ENCODE measurements around the gene ADGRG2. TPM values are rescaled to one million over a fixed set of nuclear protein-coding genes. Genes with fewer than 3 reads are reported as not detected.

The ADGRG2 gene
- total RNA-seq, 4 donors from 2014 or later, result 0.83 to 2.7 (median 2.1) TPM

- intact Hi-C loops (cut with DNase I), result no loop called here
- TF ChIP-seq EP300 (IDR thresholded peaks at IDR 0.05) (no peak), POLR2A (IDR thresholded peaks at IDR 0.05; ENCODE audit: low read depth) (no peak), POLR2AphosphoS5 (IDR thresholded peaks at IDR 0.05) (no peak), CTCF (IDR thresholded peaks at IDR 0.05) (no peak)
- DNase-seq (ENCODE audit: extremely low spot score), result no peak
- no peaks in the 10 kb centered on the region for H3K9me3 ChIP-seq
- no peaks in the 10 kb centered on the region for H3K36me3 ChIP-seq
- no peaks in the 10 kb centered on the region for H3K27me3 ChIP-seq
- H3K4me3 ChIP-seq, result no peak overlapping the region
- no peak overlapping the region for H3K27ac ChIP-seq (replicated peaks in 1 of 4)
- H3K4me1 ChIP-seq, result no peaks in the 10 kb centered on the region
- 77% methylated on average over 2 of the region's 2 CpGs for WGBS
Observed at GRCh38 chrX:19152762-19153161, 30.5 kb upstream of the ADGRG2 start.

GRCh38 chrX:19137067-19137466 lies 14.8 kb upstream of the ADGRG2 start:
- no peak for TF ChIP-seq EP300 (IDR thresholded peaks at IDR 0.05)
- no peak for TF ChIP-seq POLR2AphosphoS5 (IDR thresholded peaks at IDR 0.05)
- no peak for TF ChIP-seq POLR2A (IDR thresholded peaks at IDR 0.05; ENCODE audit: low read depth)
- TF ChIP-seq CTCF (IDR thresholded peaks at IDR 0.05), result no peak
- H3K4me1 ChIP-seq, result no peaks in the 10 kb centered on the region
- 34% methylated on average over 2 of the region's 2 CpGs for WGBS
- DNase-seq (ENCODE audit: extremely low spot score), result no peak
- H3K9me3 ChIP-seq, result no peaks in the 10 kb centered on the region
- H3K27me3 ChIP-seq, result no peaks in the 10 kb centered on the region
- intact Hi-C loops (cut with DNase I), result no loop called here
- no peak overlapping the region for H3K4me3 ChIP-seq
- no peak overlapping the region for H3K27ac ChIP-seq (replicated peaks in 1 of 4)
- no peaks in the 10 kb centered on the region for H3K36me3 ChIP-seq

- no peak for TF ChIP-seq POLR2A (IDR thresholded peaks at IDR 0.05; ENCODE audit: low read depth)
- TF ChIP-seq POLR2AphosphoS5 (IDR thresholded peaks at IDR 0.05), result no peak
- TF ChIP-seq EP300 (IDR thresholded peaks at IDR 0.05), result no peak
- 70% methylated on average over 5 of the region's 5 CpGs for WGBS
- H3K36me3 ChIP-seq, result no peaks in the 10 kb centered on the region
- DNase-seq (ENCODE audit: extremely low spot score), result no peak
- H3K4me3 ChIP-seq, result no peak overlapping the region
- no peaks in the 10 kb centered on the region for H3K4me1 ChIP-seq
- intact Hi-C loops (cut with DNase I), result no loop called here
- no peaks in the 10 kb centered on the region for H3K27me3 ChIP-seq
- H3K9me3 ChIP-seq, result no peaks in the 10 kb centered on the region
- no peak overlapping the region for H3K27ac ChIP-seq (replicated peaks in 1 of 4)
Observed at GRCh38 chrX:19133784-19134183, 11.5 kb upstream of the ADGRG2 start.

GRCh38 chrX:19133231-19133630 lies 11.0 kb upstream of the ADGRG2 start:
- H3K9me3 ChIP-seq, result no peaks in the 10 kb centered on the region
- no peak for TF ChIP-seq CTCF (IDR thresholded peaks at IDR 0.05)
- TF ChIP-seq EP300 (IDR thresholded peaks at IDR 0.05), result no peak
- no peak for TF ChIP-seq POLR2AphosphoS5 (IDR thresholded peaks at IDR 0.05)
- no peak for TF ChIP-seq POLR2A (IDR thresholded peaks at IDR 0.05; ENCODE audit: low read depth)
- intact Hi-C loops (cut with DNase I), result no loop called here
- H3K4me1 ChIP-seq, result no peaks in the 10 kb centered on the region
- no peak overlapping the region for H3K4me3 ChIP-seq
- no peaks in the 10 kb centered on the region for H3K36me3 ChIP-seq
- no peak for DNase-seq (ENCODE audit: extremely low spot score)
- H3K27ac ChIP-seq (replicated peaks in 1 of 4), result no peak overlapping the region
- H3K27me3 ChIP-seq, result no peaks in the 10 kb centered on the region
- WGBS, result 41% methylated on average over 2 of the region's 2 CpGs

GRCh38 chrX:19130628-19131027 lies 8.4 kb upstream of the ADGRG2 start:
- no peak for DNase-seq (ENCODE audit: extremely low spot score)
- no peaks in the 10 kb centered on the region for H3K9me3 ChIP-seq
- H3K4me3 ChIP-seq, result no peak overlapping the region
- TF ChIP-seq POLR2A (IDR thresholded peaks at IDR 0.05; ENCODE audit: low read depth) (no peak), EP300 (IDR thresholded peaks at IDR 0.05) (no peak), CTCF (IDR thresholded peaks at IDR 0.05) (no peak), POLR2AphosphoS5 (IDR thresholded peaks at IDR 0.05) (no peak)
- intact Hi-C loops (cut with DNase I), result no loop called here
- no peaks in the 10 kb centered on the region for H3K27me3 ChIP-seq
- 86% methylated on average over 4 of the region's 4 CpGs for WGBS
- H3K36me3 ChIP-seq, result no peaks in the 10 kb centered on the region
- H3K27ac ChIP-seq (replicated peaks in 1 of 4), result no peak overlapping the region
- H3K4me1 ChIP-seq, result no peaks in the 10 kb centered on the region

All from esophagus muscularis mucosa (tissue), 4 donors.